KG1 (cell line): ENCODE results near the gene PDE4D.

Experiments
- DNase-seq: peaks from one replicate; lab custom pipeline; 2025; lab: John Stamatoyannopoulos, UW

Gene PDE4D

GRCh38 chr5:59037941-59038797 is 855.4 kb downstream of the PDE4D start:
- DNase-seq = no peak

- DNase-seq = no peak
Measured at GRCh38 chr5:59037453-59037852, 856.1 kb downstream of the PDE4D start.

GRCh38 chr5:59037041-59037440 is 856.5 kb downstream of the PDE4D start:
- no peak for DNase-seq

DNA sequence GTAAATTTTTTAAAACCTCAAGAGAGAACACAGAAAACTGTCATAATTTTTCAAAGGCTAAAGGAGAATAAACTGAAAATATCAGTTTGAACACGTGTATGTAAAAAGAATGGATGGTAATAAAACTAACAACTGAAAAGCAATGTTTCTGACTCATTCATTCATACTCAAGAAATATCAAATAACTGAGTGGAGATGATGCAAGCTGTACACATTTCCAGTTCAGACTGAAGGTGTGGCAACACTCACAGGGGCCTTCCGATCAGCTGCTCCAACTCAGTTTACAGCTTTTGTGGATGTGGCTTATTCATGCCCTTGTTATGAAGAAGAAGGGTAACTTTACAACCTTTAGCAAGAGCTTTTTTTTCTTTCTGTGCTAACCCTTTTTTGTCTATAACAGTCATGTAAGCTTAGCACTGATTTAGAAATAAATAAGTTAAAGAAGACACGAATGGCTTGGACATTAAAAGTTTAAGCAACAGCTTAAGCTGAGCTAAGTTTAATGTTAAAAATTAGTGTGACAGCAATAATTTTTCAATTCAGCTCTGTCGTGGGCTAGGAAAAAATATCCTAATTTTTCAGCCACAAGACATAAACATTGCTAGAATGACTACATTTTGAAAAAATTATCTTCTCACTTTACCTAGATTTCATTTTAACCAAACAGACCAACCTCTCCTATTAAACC is 857.1 kb downstream of the PDE4D start:
- DNase-seq = peak; percentile 18

- no peak for DNase-seq
Measured at GRCh38 chr5:59035681-59036080, 857.8 kb downstream of the PDE4D start.

DNA sequence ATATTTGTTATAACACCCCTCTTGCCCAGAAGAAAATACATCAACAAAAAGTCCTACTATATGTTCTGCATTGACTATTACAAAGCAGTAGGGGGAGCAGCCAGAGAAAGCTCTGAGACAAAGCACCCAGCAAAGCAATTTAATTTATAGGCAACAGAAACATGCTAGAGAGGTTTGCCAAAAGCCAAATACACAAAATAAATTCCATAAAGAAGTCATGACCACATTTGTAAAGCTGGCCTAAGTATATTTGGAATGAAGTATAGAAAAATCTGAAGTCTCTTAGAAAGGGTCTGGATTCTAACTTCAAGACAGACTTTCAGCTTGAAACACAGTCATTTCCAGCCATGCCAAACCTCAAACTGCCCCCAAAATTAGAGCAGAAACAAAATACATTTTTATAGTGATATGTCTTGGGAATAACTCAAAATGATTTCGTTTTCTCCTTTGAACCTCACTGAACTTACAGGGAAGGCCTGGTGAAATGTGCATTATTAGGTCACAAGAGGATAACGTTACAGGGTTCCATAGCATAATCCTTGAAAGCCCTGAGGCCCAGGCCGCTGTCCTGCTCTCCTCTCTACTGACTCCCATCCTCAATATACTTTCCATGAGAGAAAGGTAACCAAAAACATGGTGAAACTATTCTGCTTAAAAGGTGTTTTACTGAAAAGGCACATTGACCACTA is 858.9 kb downstream of the PDE4D start:
- DNase-seq = no peak

GRCh38 chr5:59027145-59027907 is 866.2 kb downstream of the PDE4D start:
- DNase-seq = no peak

DNA sequence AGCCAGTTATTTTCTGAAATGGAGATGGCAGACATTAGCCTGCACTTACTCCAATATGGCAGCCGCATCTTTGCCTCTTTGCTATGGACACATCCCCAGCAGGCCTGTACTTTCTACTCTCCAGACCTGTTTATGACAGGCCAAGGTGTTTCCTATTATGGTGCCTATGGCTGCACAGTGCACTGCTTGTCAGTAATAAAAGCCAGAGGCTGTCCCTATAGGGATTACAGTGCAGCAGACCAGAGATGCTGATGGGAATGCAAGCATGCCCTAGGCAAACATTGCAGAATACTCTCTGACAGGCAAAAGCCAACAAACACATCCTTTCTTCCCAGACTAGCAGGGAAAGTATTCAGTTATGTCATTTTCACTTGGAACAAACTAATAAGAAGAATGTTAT is 867.8 kb downstream of the PDE4D start:
- DNase-seq = no peak

DNA sequence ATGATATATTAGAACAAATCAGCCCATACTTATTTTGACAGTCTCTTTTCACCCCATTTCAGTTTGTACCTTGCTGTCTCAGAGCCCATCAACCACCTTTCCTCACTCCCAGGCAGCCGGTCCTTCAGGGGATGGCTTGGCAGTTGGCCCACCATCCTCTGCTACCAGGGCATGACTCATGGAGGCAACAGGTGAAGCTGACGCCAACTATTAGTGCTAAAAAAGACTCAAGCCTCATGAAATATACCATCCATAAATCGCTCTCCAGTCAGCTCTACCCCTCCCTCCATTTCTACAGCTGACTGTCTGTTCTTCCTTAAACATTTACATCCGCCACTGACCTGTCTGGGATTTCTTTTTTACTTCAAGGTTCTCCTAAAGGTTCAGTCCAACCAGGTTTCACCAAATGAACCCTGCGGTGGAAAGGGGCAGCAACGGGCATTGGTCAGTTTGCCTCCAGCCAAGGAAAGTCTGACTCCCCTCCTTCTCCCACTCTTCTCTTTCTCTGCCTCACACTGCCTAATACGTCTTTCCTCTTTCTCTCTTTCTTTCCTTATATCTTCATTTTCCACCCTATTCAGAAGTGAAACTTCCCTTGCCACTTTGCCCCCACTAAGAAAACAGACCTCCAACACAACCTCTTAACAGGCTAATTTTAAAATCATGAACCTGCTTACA is 871.5 kb downstream of the PDE4D start:
- no peak for DNase-seq

DNA sequence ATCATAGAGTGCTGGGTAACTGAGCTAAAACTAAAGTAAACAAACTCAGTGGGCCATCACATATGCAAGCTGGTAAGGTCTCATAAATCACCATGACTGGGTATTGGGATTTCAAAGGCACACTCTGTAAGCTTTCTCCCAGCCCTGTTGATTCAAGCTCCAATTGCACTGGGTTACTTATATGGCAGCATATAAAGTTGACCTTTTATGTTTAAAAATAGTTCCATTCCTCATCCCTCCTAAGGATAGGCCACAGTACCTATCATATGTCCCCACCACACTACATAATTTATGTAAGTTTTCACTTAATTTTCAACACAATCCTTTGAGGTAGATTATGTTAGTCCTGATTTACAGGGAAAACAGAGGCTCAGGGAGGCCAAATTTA is 872.2 kb downstream of the PDE4D start:
- no peak for DNase-seq

DNA sequence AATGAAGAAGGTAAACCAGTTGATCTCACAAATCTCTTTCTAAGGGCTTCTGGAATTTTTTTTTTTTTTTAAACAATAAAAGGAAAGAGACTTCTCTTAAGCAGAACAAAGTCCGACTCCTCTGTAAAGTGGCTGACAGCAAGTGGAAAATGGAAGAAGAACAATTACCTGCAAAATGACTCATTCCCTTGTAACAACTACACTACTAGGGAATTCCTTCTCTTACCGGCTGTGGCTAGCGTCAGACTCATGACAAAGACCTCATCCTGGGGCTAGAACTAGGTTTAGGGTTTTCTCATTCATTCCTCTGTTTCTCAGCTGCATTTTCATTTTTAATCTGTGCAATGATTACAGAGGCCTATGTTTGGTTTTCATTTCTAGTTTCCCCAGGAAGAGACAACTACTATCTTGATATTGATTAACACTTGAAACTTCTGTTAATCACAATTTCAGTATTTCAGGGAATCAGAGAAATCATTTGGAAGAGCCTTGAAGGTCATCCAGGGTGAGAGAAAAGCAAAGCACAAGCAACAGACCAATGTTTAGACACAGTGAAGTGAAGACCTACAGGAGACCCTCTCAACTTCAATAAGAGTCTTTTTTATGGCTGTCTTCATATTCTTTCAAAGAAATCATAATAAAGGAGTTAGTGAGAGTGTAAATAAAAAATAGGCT is 872.8 kb downstream of the PDE4D start:
- no peak for DNase-seq

DNA sequence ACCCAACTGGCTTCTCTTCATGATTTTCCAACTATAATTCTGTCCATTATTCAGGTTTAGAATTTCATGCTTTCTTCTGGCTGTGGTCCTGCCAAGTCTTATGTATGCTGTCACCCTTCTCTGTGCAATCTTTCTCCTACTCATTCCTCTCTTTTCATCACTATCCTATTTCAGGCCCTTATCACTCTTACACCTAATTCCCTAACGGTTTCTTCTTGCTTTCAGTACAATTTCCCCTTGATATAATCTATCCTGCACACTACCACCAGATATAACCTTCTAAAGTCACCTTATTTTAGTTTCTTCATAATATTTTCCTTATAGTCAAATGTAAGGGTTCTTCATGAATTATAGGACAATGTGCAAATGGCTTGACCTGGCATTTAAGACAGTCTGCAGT is 874.4 kb downstream of the PDE4D start:
- DNase-seq = no peak

GRCh38 chr5:59016925-59017324 is 876.6 kb downstream of the PDE4D start:
- no peak for DNase-seq

DNA sequence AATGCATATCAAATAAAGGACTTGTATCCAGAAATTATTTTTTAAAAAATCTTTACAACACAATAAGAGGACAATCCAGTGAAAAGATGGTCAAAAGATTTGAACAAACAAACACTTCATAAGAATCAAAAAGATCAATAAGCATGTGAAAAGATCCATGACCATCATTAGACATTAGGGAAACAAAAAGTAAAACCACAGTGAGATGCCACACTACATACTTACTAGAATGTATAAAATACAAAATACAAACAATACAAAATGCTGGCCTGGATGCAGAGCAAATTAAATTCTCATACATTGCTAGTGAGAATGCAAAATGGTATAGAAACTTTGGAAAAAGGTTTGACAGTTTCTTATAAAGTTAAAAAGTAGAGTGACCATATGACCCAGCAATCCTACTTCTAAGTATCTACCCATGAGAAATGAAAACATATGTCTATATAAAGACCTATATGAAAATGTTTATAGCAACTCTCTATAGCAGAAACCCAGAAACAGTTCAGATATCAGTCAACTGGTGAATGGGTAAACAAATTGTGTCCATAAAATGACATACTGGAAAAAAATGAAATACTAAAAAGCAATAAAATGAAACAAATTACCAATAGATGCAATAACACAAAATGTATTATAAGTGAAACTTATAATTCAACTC is 884.6 kb downstream of the PDE4D start:
- no peak for DNase-seq

- no peak for DNase-seq
Measured at GRCh38 chr5:59007460-59008063, 886.0 kb downstream of the PDE4D start.

GRCh38 chr5:59005934-59006701 is 887.4 kb downstream of the PDE4D start:
- no peak for DNase-seq

DNA sequence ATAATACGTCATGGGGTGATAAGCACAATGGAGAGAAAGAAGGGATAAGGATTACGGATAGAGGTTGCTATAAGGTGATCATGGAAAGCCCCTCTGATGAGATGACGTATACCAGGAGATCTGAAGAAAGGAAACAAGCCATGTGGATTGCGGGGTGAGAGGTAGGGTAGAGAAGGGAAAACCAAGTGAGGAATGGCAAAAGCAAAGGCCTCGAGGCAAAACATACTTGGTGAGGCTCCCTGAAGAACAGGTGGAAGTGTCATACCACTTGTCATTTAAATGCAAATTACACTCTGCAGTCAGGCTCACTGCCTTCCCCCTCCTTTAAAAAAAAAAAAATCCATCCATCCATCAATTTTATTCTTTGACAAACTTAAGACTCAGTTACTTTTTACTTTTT is 889.9 kb downstream of the PDE4D start:
- DNase-seq = no peak

DNA sequence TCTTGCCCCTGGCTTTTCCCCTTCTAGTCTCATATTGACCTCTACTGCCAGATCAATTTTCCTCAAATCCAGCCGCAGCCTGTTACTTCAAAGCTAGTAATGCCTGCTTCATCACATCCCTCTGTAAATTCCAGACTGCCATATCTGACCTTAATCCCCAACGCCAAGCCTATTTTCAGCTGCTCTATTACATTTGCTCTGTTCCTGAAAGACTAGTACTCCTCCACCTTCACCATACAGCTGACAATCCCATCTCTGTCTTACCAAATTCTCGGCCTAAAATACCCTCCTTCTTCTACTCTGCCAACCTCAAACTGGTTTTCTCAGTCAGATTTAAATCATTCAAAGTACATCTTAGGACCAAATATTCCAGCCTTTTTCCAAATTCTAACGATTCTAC is 890.4 kb downstream of the PDE4D start:
- DNase-seq = no peak

DNA sequence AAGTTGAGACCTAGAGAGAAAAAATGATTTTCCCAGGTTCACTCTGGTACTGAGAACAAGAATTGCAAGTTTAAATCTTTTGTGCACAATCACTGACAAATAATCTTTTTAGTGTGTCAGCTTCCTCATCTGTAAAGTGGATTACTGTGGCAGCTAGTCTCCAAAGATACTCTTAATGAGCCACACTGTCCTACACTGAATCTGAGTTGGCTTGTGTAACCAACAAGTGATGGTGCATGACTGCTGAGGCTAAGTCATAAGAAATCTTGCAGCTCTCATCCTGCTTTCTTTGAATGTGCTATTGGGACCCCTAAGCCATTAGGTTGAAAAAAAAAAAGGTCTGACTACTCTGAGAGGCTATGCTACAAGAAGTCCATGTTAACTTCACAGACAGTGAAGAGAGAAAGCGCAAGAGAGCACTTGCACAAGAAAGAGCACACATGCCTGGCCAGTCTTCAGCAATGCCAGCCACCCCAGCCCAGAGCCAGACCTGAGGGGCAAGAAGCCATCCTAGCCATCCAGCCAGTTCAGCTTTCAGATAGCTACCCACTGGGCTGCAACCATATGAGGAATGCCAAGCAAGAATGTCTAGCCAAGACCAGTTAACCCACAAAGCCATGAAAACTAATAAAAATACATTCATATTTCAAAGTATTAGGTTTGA is 891.2 kb downstream of the PDE4D start:
- DNase-seq = no peak
